GM19099 (cell line): ENCODE results near the gene PGAP6.

Experiments used
- POLR2A ChIP-seq: IDR thresholded peaks from 3 replicates; pipeline ENCODE4 v1.6.1; 2011; ENCODE audit warnings: low read depth; ENCODE audit not compliant: insufficient read length; ENCODE audit errors: extremely low read depth

PGAP6 gene

DNA sequence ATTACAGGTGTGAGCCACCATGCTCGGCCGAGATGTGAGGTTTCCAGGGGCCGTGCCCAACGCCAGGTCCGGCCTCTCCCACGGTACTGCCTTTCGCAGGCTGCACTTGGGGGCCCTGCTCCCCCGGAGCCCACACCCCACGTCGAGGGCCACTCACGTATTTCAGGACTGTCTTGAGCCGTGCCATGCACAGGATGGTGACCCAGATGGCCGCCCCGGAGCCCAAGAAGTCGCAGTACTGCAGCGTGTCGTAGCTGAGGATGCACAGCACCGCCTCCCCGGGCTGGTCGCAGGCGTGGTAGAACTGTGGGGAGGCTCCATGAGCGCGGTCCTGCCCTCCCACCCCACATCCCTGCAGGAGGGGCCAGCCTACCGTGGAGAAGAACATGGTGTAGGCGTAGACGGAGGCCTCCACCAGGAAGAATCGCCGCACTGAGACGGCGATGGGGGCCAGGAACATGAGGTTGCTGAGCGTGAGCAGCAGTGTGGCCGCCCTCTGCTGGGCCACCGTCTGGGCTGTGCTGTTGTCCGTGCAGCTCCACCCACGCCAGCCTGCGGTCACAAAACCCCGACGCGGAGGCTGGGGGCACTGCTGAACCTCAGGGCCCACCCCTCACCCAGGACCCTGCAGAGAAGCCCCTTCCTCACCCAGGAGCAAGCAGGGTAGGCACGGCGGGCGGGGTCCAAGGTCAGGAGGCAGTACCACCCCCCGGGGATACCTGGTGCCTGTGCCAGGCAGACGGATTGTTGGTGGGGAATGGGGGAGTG is 7.7 kb downstream of the PGAP6 start:
- no peak for TF ChIP-seq POLR2A

DNA sequence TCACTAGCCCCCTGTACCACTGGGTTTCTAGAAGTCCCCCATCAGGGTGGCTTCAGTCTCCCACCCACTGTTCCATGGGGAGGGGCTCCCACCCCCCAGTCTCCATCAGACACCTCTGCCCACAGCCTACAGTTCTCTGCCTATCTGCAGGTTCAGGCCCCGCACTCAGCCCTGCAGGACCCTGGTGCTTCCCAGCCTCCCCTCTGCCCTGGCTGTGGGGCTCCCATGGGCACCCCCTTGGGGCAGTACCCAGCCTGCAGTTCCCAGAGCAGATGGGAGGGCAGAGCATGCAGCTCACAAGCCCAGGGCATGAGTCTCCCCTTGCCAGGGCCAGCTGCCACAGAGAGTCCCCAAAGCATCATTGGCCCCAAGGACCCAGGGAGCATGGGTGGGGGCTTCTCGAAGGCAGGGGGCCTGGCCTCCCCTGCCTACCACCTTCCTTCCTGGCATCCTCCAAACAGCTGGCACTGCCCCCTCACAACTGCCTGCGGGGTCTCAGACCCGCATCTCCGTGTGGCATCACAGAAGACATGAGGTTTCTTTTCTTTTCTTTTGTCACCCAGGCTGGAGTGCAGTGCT is 8.7 kb downstream of the PGAP6 start:
- no peak for TF ChIP-seq POLR2A

DNA sequence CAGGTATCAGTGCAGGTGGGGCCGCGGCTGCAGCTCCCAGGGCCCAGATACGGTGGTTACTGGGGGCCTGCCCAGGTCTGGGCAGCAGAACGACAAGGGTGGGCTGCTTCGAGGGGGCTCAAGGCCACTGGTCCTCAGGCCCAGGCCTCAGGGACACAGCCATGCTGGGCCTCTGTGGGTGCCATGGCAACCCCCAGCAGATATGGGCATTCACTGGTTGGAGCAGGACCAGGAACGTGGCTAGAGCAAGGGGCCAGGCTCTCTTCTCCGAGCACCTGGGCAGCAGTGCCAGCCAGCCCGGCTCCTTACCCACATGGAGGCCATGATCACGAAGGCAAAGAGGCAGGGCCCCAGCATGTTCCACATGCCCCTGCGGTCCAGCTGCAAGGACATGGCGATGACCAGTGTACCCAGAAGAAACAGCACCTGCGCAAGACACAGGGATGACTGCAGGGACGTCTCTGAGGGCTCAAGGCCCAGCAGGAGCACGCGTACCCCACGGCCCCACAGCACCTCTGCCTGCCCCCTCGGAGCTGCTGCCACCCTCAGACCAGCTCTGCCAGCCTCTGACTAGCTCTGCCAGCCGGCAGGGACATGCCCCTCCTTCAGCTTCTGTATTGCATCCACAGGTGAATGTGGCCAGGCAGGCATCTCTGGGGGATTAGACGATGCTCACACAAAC is 9.3 kb downstream of the PGAP6 start:
- TF ChIP-seq POLR2A, result no peak

DNA sequence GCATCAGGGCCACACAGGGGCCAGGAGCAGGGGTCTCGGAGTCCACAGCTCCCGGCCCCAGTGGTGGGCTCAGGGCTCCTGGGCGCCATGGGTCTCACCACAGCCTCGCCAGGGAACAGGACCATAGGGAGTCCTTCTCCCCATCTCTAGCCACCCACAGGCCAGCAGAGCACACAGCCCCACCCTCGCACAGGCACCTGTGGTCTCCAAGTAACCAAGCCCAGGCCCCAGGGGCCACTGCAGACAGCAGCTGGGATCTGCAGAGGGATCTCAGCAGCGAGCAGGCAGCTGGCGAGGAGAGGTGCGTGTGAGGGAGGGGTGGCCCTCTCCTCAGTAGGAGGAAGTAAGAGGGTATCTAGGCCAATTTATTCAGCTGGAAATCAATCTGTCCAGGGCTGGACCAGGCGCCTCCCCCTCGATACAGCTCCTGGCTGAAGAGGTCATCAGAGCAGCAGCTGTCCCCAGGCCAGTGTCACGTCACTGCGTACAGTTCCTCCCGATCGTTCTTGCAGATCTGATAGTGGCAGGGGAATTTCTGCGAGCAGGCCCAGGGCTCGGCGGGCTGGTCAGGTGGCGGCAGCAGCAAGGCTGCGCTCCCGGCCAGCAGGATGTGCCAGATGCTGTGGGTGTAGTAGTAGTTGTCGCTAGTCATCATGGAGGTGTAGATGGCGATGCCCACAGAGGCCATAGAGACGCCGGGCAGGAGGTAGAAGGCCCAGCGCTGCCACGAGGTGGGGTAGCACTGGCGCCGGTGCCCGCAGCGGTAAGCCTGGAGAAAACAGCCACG is 10.1 kb downstream of the PGAP6 start:
- TF ChIP-seq POLR2A, result no peak

DNA sequence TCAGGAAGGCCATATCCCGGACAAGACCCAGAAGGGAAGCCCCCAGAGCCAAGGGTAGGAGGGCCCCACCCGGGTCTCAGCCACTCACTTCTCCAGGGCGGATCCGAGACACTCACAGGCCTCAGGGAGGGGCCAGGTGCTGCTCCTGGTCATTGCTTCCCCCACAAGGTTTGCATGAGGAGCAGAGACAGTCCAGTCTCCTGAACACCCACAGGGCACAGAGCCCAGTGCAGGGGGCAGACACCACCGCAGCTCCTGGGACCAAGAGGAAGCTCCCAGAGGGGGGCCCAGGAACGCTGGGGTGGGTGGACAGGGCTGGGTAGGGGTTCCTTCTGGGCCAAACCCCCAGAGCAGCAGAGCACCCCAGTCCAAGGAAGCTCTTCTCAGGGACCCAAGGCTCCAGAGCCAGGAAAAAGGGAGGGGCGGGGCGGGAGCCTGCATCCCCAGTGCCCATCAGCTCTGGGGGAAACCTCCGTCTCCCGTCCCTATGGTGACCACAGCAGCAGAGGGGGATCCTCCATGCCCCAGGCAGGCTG is 10.7 kb downstream of the PGAP6 start:
- no peak for TF ChIP-seq POLR2A

DNA sequence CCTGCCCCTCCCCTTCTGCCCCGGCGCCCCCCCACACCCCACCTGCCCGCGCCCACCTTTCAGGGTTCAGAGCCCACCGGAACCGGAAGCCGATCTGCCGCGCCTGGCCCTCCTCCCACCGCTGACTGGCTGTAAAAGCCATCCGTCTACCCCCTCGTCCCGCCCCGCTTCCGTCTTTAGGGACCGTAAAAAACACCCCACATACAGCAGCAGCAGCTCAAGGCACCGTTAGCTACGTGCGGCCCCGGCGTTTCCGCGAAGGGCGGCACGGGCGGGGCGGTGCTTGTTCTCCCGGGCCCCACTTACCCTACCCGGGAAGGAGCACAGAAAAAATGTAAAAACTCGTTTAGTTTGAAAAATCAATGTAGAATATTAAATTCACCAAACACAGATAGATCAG is 11.3 kb downstream of the PGAP6 start, which contains the start of gene MRPL28:
Gene MRPL28, minus strand, starts transcription at position 96 of the 400 bp plus-strand sequence. CDS start 320 bp downstream, outside the sequence.
- peak; percentile 32 for TF ChIP-seq POLR2A

DNA sequence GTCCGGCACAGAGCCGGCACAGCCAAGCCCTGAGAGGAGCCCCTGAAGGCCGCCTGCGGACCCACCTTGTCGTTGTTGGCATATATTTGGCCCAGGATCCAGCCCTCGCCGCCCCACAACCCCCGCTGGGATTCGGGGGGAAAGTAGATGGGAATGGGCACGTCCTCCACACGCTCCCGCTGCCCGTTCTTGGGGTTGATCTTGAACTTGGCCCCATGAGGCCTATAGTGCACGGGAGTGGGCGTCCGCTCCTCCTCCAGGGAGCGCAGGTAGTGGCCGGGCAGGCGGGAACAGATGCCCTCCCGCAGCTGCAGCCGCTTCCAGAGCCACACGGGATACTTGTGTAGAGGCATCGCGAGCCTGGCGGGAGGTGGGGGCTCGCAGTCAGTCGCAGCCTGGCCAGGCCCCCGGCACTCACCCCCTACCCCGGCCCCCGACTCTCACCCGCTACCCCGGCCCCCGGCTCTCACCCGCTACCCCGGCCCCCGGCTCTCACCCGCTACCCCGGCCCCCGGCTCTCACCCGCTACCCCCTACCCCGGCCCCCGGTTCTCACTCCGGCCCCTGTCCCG is 11.8 kb downstream of the PGAP6 start:
- TF ChIP-seq POLR2A, result no peak

DNA sequence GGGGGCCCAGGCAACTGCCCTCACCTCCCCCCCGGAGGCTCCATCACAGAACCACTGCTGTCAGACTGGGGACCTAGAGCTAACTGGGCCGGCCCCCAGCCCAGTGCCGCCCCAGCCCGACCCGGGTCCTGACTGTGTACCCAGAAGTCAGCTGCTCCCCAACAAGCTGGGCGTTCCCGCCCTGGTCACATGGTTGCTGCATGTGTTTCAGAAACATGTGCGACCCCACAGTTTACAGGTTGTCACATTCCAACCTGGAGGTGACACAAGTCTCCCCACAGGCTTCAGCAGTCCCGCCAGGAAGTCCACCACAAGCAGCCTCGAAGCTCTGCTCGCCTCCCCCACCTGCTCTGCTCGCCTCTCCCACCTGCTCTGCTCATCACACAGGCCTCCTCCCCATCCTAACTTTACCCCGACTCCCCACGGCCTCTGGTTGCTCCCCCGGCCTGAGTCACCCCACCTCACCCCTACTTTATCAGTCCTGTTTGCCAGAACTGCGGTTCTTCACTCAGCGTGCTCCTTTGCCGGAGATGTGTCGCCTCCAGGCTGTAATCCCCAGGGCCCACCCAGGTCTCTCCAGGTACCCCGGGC is 12.4 kb downstream of the PGAP6 start:
- no peak for TF ChIP-seq POLR2A

DNA sequence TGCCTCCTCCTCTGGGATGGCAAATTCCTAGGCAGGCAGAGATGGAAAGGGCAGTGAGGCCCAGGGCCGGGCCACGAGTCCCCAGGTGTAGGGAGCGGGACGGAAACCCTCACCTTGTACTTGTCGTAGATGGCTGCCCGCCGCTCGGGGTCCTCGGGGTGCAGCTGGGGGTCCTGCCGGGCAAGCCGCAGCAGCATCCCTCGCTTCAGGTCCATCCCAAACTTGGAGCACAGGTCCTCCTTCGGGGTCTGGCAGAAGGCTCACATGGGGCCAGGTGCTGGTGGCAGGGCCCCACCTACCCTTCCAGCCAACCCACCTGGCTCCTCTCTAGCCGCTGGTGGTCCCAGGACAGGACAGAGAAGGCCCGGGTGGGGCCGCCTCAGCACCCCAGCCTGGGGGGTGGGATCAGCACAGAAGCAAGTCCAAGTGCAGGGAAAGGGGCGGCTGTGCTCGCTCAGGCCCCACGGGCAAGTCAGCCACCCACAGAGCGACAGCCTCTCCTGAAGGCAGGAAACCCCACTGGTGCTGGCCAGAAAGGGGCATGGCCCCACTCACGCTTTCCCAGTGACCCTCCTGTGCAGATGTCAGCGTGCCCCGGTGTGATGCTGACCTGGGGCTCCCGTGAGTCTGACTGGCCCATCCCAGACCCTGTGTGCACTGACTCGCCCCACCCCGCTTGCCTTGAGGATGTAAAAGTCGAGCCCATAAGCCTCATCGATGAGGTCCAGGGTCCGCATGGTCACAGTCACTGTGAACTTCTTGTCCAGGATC is 13.2 kb downstream of the PGAP6 start:
- TF ChIP-seq POLR2A, result no peak

DNA sequence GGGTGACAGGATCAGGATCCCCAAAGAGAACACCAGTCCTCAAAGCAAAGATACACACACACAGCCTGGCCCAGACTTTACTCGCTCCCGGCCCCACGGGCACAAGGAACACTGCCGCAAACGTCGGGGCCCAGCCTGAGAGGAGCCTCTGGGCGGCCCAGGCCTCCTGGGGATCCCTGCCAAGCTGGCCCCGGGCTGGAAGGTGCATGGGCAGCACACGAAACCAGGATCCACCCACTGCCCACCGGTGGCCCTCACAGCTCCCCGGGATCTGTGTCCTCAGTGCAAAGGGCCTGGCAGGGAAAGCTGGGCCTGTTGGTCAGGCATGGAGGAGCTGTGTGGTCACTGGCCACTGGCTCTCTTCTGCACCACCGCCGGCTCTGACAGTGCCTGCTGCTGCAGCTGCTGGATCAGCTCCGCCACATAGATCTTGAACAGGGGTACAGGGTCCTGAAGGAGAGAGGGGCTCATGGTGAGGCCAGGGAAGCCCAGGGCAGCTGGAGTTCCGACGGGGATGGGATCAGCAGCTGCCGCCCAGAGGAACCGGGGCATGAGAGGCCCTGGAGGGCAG is 14.4 kb downstream of the PGAP6 start:
- TF ChIP-seq POLR2A, result no peak

DNA sequence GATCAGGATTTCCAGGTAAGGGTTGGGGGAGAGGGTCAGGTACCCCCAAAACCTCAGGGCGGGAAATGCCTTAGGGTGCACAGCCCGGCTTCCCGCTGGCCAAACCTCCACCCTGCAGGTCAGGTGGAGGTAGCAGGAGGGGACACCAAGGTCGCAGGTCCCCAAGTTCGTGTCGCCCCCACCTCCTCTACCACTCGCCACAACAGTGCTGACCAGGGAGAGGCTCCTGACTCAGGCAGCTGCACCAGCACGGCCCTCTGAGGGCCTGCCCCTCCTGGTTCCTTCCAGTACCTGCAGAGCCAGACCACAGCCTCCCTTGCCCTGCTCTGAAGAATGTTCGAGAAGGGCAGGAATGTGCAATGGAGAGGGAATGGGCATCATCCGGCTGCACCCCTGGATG is 15.3 kb downstream of the PGAP6 start:
- TF ChIP-seq POLR2A, result no peak

DNA sequence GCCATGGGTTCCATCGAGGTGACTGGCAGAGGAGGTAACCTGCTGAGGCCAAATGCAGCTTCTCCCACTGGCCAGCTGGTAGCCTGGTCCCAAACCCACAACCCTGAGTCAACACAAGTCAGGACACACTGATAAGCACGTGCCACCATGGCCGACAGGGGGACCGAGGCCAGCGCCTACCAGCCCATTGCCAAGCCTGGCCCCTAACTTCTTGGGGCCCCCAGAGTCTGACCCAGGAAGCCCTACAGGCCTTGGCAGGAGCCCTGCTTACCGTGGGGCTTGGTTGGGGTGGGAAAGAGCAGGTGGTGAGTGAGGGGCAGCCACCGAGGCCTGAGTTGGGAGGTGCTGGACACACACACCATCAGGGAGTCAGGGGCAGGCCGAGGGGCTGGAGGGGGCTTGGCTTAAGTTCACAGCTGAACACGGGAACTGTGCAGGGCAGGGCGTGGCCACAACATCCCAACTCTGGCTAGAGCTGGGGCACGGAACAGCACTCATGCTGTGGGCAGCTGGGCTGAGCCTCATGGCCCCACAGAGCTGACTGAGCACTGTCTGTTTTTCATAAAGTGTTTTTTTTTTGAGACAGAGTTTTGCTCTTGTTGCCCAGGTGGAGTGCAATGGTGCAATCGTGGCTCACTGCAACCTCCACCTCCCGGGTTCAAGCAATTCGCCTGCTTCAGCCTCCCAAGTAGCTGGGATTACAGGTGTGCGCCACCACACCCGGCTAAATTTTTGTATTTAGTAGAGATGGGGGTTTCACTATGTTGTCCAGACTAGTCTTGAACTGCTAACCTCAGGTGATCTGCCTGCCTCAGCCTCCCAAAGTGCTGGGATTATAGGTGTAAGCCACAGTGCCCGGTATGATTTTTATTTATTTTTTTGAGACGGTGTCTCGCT is 16.9 kb downstream of the PGAP6 start:
- TF ChIP-seq POLR2A, result no peak
